DND-41 (cell line): Measurements from ENCODE around the gene CX3CR1.

Experiments used
- ATAC-seq: fragments of 200-7000 bp; cut with Tn5 transposase; 3 replicates; pipeline ENCODE4 v1.9.1; 2021; ENCODE audit warnings: low read depth; ENCODE audit not compliant: insufficient read depth
- DNase-seq: peaks from one replicate; pipeline ENCODE4 v3.0.0-alpha.2; 2020
- H2AFZ ChIP-seq: 2 replicates; pipeline ENCODE4 v1.6.0; 2012; ENCODE audit warnings: low read depth, low read length
- H3K27ac ChIP-seq: 2 replicates; pipeline ENCODE4 v1.5.1; 2012; ENCODE audit warnings: low read length, inconsistent platforms
- H3K27me3 ChIP-seq: fragments of 200-600 bp; sonication (generic); 2 replicates; pipeline ENCODE4 v1.6.0; 2012; ENCODE audit warnings: low read length, mild to moderate bottlenecking, inconsistent platforms; ENCODE audit not compliant: insufficient read depth, poor library complexity
- H3K36me3 ChIP-seq: 2 replicates; pipeline ENCODE4 v1.5.1; 2012; ENCODE audit warnings: low read length, inconsistent platforms; ENCODE audit not compliant: insufficient read depth
- H3K4me1 ChIP-seq: 2 replicates; pipeline ENCODE4 v1.5.1; 2012; ENCODE audit warnings: mild to moderate bottlenecking, low read length; ENCODE audit not compliant: insufficient read depth
- H3K4me2 ChIP-seq: 2 replicates; pipeline ENCODE4 v1.6.0; 2012; ENCODE audit warnings: mild to moderate bottlenecking, moderate library complexity, low read length, inconsistent platforms; ENCODE audit not compliant: insufficient read depth
- H3K4me3 ChIP-seq, 2 experiments: fragments of 200-600 bp in 1 of 2; shearing (Covaris generic) in 1 of 2; 2 replicates each; pipeline ENCODE4 v1.5.1; 2012 to 2016; ENCODE audit warnings: inconsistent platforms in 2 of 2, low read length in 2 of 2, mild to moderate bottlenecking in 2 of 2, low read depth in 1 of 2, moderate library complexity in 1 of 2
- H3K79me2 ChIP-seq: 2 replicates; pipeline ENCODE4 v1.6.0; 2012; ENCODE audit warnings: low read length, inconsistent platforms; ENCODE audit not compliant: insufficient read depth
- H3K9ac ChIP-seq: 2 replicates; pipeline ENCODE4 v1.6.0; 2012; ENCODE audit warnings: low read depth, mild to moderate bottlenecking, inconsistent platforms, low read length, moderate library complexity
- H3K9me3 ChIP-seq: 2 replicates; pipeline ENCODE4 v1.5.1; 2012; ENCODE audit warnings: low read length, moderate library complexity, mild to moderate bottlenecking, inconsistent platforms; ENCODE audit not compliant: insufficient read depth, severe bottlenecking
- H4K20me1 ChIP-seq: 2 replicates; pipeline ENCODE4 v1.6.0; 2012; ENCODE audit warnings: low read length; ENCODE audit not compliant: insufficient read depth
- EZH2 ChIP-seq: IDR thresholded peaks from 3 replicates; pipeline ENCODE4 v1.6.1; 2012; ENCODE audit warnings: borderline replicate concordance, low read depth, mild to moderate bottlenecking, moderate library complexity, low read length, inconsistent platforms; ENCODE audit not compliant: severe bottlenecking
- TF ChIP-seq, protein P1 (sequence below): IDR thresholded peaks from 2 replicates; pipeline ENCODE4 v1.5.1; 2012; ENCODE audit warnings: borderline replicate concordance, low read length, moderate library complexity, mild to moderate bottlenecking; ENCODE audit not compliant: poor library complexity, severe bottlenecking; ENCODE audit errors: extremely low read depth

The CX3CR1 gene

DNA sequence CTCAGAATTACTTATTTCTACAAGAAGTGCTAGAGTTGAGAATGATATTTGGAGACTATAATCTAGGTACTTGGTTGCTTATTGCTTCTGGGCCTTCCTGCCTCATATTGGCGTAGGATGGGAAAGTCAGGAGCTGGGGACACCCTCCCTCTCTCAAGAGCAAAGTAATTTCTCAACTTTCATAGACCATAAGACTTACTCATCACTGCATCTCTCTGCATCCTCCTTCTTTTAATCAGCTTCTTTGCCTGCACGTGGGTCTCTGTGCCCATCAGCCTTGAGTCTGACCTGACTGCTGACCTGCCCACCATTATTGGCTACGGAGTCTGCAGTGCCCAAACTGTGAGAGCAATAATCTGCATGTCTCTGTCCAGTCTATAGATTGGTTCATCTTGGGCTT lies 60.1 kb downstream of the CX3CR1 start:
- no peak overlapping the region for H3K9ac ChIP-seq
- ATAC-seq (no peak), DNase-seq (no peak)
- H3K4me3 ChIP-seq, result no peak overlapping the region
- no peaks in the 10 kb centered on the region for H4K20me1 ChIP-seq
- no peaks in the 10 kb centered on the region for H3K36me3 ChIP-seq
- H3K9me3 ChIP-seq, result no peaks in the 10 kb centered on the region
- no peaks in the 10 kb centered on the region for H3K79me2 ChIP-seq
- H3K27me3 ChIP-seq, result peaks cover 11% of the 10 kb centered on the region
- TF ChIP-seq EZH2, result no peak
- TF ChIP-seq, protein P1, sequence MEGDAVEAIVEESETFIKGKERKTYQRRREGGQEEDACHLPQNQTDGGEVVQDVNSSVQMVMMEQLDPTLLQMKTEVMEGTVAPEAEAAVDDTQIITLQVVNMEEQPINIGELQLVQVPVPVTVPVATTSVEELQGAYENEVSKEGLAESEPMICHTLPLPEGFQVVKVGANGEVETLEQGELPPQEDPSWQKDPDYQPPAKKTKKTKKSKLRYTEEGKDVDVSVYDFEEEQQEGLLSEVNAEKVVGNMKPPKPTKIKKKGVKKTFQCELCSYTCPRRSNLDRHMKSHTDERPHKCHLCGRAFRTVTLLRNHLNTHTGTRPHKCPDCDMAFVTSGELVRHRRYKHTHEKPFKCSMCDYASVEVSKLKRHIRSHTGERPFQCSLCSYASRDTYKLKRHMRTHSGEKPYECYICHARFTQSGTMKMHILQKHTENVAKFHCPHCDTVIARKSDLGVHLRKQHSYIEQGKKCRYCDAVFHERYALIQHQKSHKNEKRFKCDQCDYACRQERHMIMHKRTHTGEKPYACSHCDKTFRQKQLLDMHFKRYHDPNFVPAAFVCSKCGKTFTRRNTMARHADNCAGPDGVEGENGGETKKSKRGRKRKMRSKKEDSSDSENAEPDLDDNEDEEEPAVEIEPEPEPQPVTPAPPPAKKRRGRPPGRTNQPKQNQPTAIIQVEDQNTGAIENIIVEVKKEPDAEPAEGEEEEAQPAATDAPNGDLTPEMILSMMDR, result no peak
- H3K4me1 ChIP-seq, result no peaks in the 10 kb centered on the region
- H3K4me2 ChIP-seq, result no peak overlapping the region
- no peak overlapping the region for H2AFZ ChIP-seq
- no peak overlapping the region for H3K27ac ChIP-seq

GRCh38 chr3:39216176-39216790 lies 63.6 kb downstream of the CX3CR1 start:
- no peak overlapping the region for H3K4me2 ChIP-seq
- no peaks in the 10 kb centered on the region for H3K36me3 ChIP-seq
- no peak overlapping the region for H3K4me3 ChIP-seq
- H3K4me1 ChIP-seq, result no peaks in the 10 kb centered on the region
- peak; percentile 55; the same call in 2 of the 3 replicates for ATAC-seq
- no peaks in the 10 kb centered on the region for H4K20me1 ChIP-seq
- no peaks in the 10 kb centered on the region for H3K9me3 ChIP-seq
- peaks cover 15% of the 10 kb centered on the region for H3K27me3 ChIP-seq
- no peaks in the 10 kb centered on the region for H3K79me2 ChIP-seq
- TF ChIP-seq, protein P1, result no peak
- TF ChIP-seq EZH2, result no peak
- H3K9ac ChIP-seq, result no peak overlapping the region
- DNase-seq, result no peak
- no peak overlapping the region for H3K27ac ChIP-seq
- no peak overlapping the region for H2AFZ ChIP-seq

DNA sequence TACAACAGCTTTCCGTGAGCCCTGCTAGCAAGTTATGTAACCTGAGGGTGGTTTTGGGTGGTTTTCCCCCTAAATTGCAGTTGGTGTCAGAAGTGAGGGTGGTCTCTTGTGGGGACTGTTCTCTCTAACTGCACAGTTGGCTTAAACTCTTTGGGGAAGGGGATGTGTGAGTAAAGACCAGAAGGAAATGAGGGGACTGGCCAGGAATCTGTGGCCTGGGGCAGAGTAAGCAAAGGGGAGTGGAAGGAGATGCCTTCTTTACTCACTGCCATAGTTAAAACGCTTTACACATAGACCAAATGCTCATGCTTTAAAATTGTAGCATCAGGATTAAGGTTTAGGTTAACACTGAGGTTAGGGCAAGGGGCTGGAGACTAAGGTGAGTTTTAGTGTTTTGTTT lies 66.2 kb downstream of the CX3CR1 start:
- Histone ChIP-seq H3K4me3 (no peak overlapping the region), H3K4me2 (no peak overlapping the region), H3K4me1 (no peaks in the 10 kb centered on the region), H3K9me3 (no peaks in the 10 kb centered on the region), H3K9ac (no peak overlapping the region), H3K79me2 (no peaks in the 10 kb centered on the region), H3K36me3 (no peaks in the 10 kb centered on the region), H2AFZ (no peak overlapping the region), H3K27ac (no peak overlapping the region), H4K20me1 (no peaks in the 10 kb centered on the region), H3K27me3 (peaks cover 12% of the 10 kb centered on the region)
- DNase-seq, result no peak
- TF ChIP-seq EZH2, result no peak
- TF ChIP-seq, protein P1, result no peak
- ATAC-seq, result no peak
